ENCODE results near the gene GNAI2.

Gene GNAI2

DNA sequence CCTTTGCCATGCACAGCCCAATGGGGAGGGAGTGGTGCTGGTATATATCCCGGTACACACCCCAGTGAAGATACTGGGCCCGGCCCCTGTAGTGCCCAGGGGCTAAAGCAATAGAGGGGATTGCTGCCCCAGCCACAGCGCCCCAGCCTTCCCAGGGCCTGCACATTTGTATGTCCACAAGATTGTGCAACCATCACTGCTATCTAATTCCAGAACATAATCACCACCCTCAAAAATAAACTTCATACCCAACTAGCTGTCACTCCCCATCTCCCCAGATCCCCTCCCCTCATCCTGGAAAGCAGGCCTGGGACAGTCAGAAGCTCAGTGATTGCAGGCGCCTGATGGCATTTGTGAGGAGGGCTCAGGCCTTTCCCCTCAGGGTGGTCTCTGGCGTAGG, 13.5 kb downstream of the GNAI2 start:
- TF ChIP-seq NFIC (IDR thresholded peaks at IDR 0.05): no peak
- TF ChIP-seq CREB1 (IDR thresholded peaks at IDR 0.05; ENCODE audit: low read depth): no peak
- TF ChIP-seq TAF1 (IDR thresholded peaks at IDR 0.05; ENCODE audit: low read depth): no peak
- no peak for TF ChIP-seq EGR1 (IDR thresholded peaks at IDR 0.05)
- TF ChIP-seq, protein P1, sequence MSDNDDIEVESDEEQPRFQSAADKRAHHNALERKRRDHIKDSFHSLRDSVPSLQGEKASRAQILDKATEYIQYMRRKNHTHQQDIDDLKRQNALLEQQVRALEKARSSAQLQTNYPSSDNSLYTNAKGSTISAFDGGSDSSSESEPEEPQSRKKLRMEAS (IDR thresholded peaks at IDR 0.05): no peak
- TF ChIP-seq ZBTB7A (IDR thresholded peaks at IDR 0.05; ENCODE audit: low read depth): no peak
- no peak for TF ChIP-seq EP300 (IDR thresholded peaks at IDR 0.05; ENCODE audit: borderline replicate concordance)
- no peak for TF ChIP-seq TEAD4 (IDR thresholded peaks at IDR 0.05)
- TF ChIP-seq YY1 (IDR thresholded peaks at IDR 0.05; ENCODE audit: low read depth): no peak
- TF ChIP-seq, protein P2, sequence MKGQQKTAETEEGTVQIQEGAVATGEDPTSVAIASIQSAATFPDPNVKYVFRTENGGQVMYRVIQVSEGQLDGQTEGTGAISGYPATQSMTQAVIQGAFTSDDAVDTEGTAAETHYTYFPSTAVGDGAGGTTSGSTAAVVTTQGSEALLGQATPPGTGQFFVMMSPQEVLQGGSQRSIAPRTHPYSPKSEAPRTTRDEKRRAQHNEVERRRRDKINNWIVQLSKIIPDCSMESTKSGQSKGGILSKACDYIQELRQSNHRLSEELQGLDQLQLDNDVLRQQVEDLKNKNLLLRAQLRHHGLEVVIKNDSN (IDR thresholded peaks at IDR 0.05): no peak
- TF ChIP-seq RAD21 (IDR thresholded peaks at IDR 0.05; ENCODE audit: low read depth): no peak
- TF ChIP-seq, protein P3, sequence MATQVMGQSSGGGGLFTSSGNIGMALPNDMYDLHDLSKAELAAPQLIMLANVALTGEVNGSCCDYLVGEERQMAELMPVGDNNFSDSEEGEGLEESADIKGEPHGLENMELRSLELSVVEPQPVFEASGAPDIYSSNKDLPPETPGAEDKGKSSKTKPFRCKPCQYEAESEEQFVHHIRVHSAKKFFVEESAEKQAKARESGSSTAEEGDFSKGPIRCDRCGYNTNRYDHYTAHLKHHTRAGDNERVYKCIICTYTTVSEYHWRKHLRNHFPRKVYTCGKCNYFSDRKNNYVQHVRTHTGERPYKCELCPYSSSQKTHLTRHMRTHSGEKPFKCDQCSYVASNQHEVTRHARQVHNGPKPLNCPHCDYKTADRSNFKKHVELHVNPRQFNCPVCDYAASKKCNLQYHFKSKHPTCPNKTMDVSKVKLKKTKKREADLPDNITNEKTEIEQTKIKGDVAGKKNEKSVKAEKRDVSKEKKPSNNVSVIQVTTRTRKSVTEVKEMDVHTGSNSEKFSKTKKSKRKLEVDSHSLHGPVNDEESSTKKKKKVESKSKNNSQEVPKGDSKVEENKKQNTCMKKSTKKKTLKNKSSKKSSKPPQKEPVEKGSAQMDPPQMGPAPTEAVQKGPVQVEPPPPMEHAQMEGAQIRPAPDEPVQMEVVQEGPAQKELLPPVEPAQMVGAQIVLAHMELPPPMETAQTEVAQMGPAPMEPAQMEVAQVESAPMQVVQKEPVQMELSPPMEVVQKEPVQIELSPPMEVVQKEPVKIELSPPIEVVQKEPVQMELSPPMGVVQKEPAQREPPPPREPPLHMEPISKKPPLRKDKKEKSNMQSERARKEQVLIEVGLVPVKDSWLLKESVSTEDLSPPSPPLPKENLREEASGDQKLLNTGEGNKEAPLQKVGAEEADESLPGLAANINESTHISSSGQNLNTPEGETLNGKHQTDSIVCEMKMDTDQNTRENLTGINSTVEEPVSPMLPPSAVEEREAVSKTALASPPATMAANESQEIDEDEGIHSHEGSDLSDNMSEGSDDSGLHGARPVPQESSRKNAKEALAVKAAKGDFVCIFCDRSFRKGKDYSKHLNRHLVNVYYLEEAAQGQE (IDR thresholded peaks at IDR 0.05; ENCODE audit: low read depth): no peak
- no peak for TF ChIP-seq TCF12 (IDR thresholded peaks at IDR 0.05; ENCODE audit: low read depth)
- TF ChIP-seq FOXM1 (IDR thresholded peaks at IDR 0.05; ENCODE audit: borderline replicate concordance, low read depth): no peak
- no peak for TF ChIP-seq CEBPB (IDR thresholded peaks at IDR 0.05)

DNA sequence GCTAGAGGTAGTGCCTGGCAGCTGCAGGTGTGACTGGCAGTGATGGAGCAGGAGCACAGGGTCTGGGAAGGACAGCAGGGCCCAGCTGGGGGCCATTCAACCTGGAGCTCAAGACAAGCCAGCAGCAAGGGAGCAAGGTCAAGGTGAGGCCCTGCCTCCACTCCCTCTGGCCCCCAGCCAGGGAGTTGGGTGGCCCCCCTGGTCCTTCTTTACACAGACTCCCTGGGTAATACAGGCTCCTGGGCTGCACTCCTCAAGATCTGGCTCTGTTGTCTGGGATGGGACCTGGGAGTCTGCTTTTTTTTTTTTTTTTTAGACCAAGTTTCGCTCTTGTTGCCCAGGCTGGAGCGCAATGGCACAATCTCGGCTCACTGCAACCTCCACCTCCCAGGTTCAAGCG, 14.5 kb downstream of the GNAI2 start:
- TF ChIP-seq EP300 (IDR thresholded peaks at IDR 0.05; ENCODE audit: borderline replicate concordance): no peak
- no peak for TF ChIP-seq FOXM1 (IDR thresholded peaks at IDR 0.05; ENCODE audit: borderline replicate concordance, low read depth)
- no peak for TF ChIP-seq RAD21 (IDR thresholded peaks at IDR 0.05; ENCODE audit: low read depth)
- TF ChIP-seq TCF12 (IDR thresholded peaks at IDR 0.05; ENCODE audit: low read depth): no peak
- no peak for TF ChIP-seq YY1 (IDR thresholded peaks at IDR 0.05; ENCODE audit: low read depth)
- no peak for TF ChIP-seq ZBTB7A (IDR thresholded peaks at IDR 0.05; ENCODE audit: low read depth)
- TF ChIP-seq NFIC (IDR thresholded peaks at IDR 0.05): no peak
- TF ChIP-seq CREB1 (IDR thresholded peaks at IDR 0.05; ENCODE audit: low read depth): no peak
- TF ChIP-seq CEBPB (IDR thresholded peaks at IDR 0.05): no peak
- TF ChIP-seq, protein P3 (IDR thresholded peaks at IDR 0.05; ENCODE audit: low read depth): no peak
- TF ChIP-seq TAF1 (IDR thresholded peaks at IDR 0.05; ENCODE audit: low read depth): no peak
- TF ChIP-seq EGR1 (IDR thresholded peaks at IDR 0.05): no peak
- TF ChIP-seq, protein P2 (IDR thresholded peaks at IDR 0.05): no peak
- no peak for TF ChIP-seq TEAD4 (IDR thresholded peaks at IDR 0.05)
- TF ChIP-seq, protein P1 (IDR thresholded peaks at IDR 0.05): no peak

DNA sequence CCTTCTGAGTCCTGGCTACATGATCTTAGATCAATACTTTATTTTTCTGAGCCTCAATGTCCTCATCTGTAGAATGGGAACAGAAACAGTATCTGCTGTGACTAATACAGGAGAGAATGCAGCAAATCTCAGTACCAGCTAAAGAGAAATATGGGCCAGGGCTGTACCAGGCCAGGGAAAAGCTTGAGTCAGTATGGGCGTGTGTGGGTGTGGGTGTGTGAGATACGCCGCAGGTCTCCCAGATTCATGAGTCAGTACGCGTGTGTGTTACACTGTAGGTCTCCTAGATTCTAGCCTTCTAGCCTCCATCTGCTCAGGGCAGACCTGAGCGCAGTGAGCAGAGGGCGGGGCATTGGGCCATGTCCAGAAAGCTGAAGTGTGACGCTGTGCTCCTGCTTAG, 15.2 kb downstream of the GNAI2 start:
- TF ChIP-seq EGR1 (IDR thresholded peaks at IDR 0.05): no peak
- no peak for TF ChIP-seq CEBPB (IDR thresholded peaks at IDR 0.05)
- TF ChIP-seq FOXM1 (IDR thresholded peaks at IDR 0.05; ENCODE audit: borderline replicate concordance, low read depth): no peak
- TF ChIP-seq TEAD4 (IDR thresholded peaks at IDR 0.05): no peak
- no peak for TF ChIP-seq NFIC (IDR thresholded peaks at IDR 0.05)
- TF ChIP-seq, protein P3 (IDR thresholded peaks at IDR 0.05; ENCODE audit: low read depth): no peak
- no peak for TF ChIP-seq EP300 (IDR thresholded peaks at IDR 0.05; ENCODE audit: borderline replicate concordance)
- TF ChIP-seq, protein P2 (IDR thresholded peaks at IDR 0.05): no peak
- TF ChIP-seq CREB1 (IDR thresholded peaks at IDR 0.05; ENCODE audit: low read depth): no peak
- no peak for TF ChIP-seq YY1 (IDR thresholded peaks at IDR 0.05; ENCODE audit: low read depth)
- no peak for TF ChIP-seq TCF12 (IDR thresholded peaks at IDR 0.05; ENCODE audit: low read depth)
- TF ChIP-seq TAF1 (IDR thresholded peaks at IDR 0.05; ENCODE audit: low read depth): no peak
- TF ChIP-seq, protein P1 (IDR thresholded peaks at IDR 0.05): no peak
- TF ChIP-seq ZBTB7A (IDR thresholded peaks at IDR 0.05; ENCODE audit: low read depth): no peak
